HepG2 (cell line): ENCODE results near the gene YTHDF1. TPM values are rescaled to one million over a fixed set of nuclear protein-coding genes. Genes with fewer than 3 reads are reported as not detected.

ENCODE experiments used
- AGO1 ChIP-seq: fragments of 200-400 bp; formaldehyde crosslinking; IDR thresholded peaks from 2 replicates; pipeline ENCODE4 v1.6.1; 2017; ENCODE audit warnings: mild to moderate bottlenecking, low read depth, low read length, moderate library complexity; ENCODE audit not compliant: poor library complexity, severe bottlenecking
- ATRX ChIP-seq: sonication (generic); formaldehyde crosslinking; IDR thresholded peaks from 2 replicates; pipeline ENCODE4 v1.4.0; 2020; ENCODE audit warnings: missing genetic modification reagents, borderline replicate concordance
- HDAC6 ChIP-seq: fragments of 200-600 bp; sonication (generic); IDR thresholded peaks from 2 replicates; pipeline ENCODE4 v1.7.0; 2017; ENCODE audit warnings: mild to moderate bottlenecking, antibody characterized with exemption, low read length, low read depth
- KLF11 ChIP-seq: IDR thresholded peaks from 2 replicates; pipeline ENCODE4 v1.6.1; 2016; ENCODE audit warnings: missing compliant biosample characterization
- ZNF782 ChIP-seq: sonication (generic); formaldehyde crosslinking; IDR thresholded peaks from 2 replicates; pipeline ENCODE4 v1.4.0; 2020; ENCODE audit warnings: missing genetic modification reagents, mild to moderate bottlenecking, borderline replicate concordance
- polyA plus RNA-seq, 8 experiments: library from polyadenylated mRNA; depleted of rRNA in 3 of 8; stranded (reverse) in 7 of 8; unstranded in 1 of 8; fragments of >200 nt; fragmentation: Illumina TruSeq in 4 of 8; extraction: Trizol in 4 of 8; gene quantifications; 2 replicates each; pipeline versions ENCODE4 v1.2.1 to v1.2.3, GENCODE V29; 2011 to 2016; ENCODE audit warnings: low read depth in 4 of 8, missing spikeins in 1 of 8, mixed read lengths in 1 of 8; ENCODE audit not compliant: insufficient read depth in 1 of 8
- total RNA-seq, 5 experiments: library from RNA; depleted of rRNA; stranded (reverse); fragments of >200 nt; fragmentation: Illumina TruSeq; extraction: Trizol; gene quantifications; 2 replicates each; pipeline ENCODE4 v1.2.3, GENCODE V29; 2016; ENCODE audit warnings: low read depth in 1 of 5
- TF ChIP-seq, protein P1 (sequence below): sonication (generic); formaldehyde crosslinking; IDR thresholded peaks from one replicate; pipeline ENCODE4 v1.5.1; 2020; ENCODE audit warnings: mild to moderate bottlenecking, missing genetic modification reagents; ENCODE audit errors: not compliant biosample characterization

Gene YTHDF1
- total and polyA plus RNA-seq, 2 of the 13 experiments (the other 11 are each of a cell fraction or from before 2014, with no cell fraction given), result 34.5 to 37.7 TPM

DNA sequence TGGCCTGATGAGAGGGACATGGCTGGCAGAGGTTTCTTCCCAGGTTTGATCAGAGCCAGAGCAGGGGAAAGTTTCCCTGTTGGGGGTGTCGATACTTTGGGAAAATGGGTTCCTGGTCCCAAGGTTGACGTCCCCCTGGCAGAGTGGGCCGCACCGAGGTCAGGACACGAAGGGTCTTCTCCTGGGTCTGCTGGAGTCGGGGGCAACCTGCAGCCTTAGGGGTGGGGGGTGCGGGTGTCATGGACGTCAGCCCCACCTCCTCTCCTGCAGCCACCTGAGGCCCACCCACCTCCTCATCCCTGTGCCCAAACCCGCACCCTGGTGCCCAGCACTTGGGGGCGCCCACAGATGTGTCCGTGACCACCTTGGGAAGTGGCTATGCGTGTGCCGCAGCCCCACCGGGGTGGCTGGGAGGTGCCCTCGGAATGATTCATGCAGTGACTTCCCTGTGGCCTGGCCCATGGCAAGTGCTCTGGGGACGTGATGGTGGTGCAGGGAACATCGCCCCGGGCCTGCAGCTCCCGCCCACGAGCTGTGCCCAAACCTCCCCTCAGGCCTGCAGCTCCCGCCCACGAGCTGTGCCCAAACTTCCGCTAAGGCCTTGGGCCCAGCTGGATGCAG, 64.9 kb downstream of the YTHDF1 start (continued):
- TF ChIP-seq, protein P1, sequence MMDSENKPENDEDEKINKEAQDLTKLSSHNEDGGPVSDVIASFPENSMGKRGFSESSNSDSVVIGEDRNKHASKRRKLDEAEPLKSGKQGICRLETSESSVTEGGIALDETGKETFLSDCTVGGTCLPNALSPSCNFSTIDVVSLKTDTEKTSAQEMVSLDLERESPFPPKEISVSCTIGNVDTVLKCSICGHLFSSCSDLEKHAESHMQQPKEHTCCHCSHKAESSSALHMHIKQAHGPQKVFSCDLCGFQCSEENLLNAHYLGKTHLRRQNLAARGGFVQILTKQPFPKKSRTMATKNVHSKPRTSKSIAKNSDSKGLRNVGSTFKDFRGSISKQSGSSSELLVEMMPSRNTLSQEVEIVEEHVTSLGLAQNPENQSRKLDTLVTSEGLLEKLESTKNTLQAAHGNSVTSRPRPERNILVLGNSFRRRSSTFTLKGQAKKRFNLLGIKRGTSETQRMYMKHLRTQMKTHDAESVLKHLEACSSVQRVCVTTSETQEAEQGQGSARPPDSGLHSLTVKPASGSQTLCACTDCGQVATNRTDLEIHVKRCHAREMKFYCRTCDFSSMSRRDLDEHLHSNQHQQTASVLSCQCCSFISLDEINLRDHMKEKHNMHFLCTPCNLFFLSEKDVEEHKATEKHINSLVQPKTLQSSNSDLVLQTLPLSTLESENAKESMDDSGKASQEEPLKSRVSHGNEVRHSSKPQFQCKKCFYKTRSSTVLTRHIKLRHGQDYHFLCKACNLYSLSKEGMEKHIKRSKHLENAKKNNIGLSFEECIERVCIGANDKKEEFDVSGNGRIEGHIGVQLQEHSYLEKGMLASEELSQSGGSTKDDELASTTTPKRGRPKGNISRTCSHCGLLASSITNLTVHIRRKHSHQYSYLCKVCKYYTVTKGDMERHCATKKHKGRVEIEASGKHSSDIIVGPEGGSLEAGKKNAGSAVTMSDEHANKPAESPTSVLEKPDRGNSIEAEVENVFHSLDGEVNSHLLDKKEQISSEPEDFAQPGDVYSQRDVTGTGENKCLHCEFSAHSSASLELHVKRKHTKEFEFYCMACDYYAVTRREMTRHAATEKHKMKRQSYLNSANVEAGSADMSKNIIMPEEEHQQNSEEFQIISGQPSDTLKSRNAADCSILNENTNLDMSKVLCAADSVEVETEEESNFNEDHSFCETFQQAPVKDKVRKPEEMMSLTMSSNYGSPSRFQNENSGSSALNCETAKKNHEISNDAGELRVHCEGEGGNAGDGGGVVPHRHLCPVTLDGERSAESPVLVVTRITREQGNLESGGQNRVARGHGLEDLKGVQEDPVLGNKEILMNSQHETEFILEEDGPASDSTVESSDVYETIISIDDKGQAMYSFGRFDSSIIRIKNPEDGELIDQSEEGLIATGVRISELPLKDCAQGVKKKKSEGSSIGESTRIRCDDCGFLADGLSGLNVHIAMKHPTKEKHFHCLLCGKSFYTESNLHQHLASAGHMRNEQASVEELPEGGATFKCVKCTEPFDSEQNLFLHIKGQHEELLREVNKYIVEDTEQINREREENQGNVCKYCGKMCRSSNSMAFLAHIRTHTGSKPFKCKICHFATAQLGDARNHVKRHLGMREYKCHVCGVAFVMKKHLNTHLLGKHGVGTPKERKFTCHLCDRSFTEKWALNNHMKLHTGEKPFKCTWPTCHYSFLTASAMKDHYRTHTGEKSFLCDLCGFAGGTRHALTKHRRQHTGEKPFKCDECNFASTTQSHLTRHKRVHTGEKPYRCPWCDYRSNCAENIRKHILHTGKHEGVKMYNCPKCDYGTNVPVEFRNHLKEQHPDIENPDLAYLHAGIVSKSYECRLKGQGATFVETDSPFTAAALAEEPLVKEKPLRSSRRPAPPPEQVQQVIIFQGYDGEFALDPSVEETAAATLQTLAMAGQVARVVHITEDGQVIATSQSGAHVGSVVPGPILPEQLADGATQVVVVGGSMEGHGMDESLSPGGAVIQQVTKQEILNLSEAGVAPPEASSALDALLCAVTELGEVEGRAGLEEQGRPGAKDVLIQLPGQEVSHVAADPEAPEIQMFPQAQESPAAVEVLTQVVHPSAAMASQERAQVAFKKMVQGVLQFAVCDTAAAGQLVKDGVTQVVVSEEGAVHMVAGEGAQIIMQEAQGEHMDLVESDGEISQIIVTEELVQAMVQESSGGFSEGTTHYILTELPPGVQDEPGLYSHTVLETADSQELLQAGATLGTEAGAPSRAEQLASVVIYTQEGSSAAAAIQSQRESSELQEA (CRISPR knock-in tag), result no peak
- TF ChIP-seq AGO1 (no peak), ZNF782 (CRISPR knock-in tag) (no peak), KLF11 (CRISPR knock-in tag) (no peak), ATRX (CRISPR knock-in tag) (no peak), HDAC6 (no peak)
